ENCODE results near the gene GCM1. TPM values are rescaled to one million over a fixed set of nuclear protein-coding genes. Genes with fewer than 3 reads are reported as not detected.

Gene GCM1
- total RNA-seq, 2 experiments from 2014 or later: 0.11 TPM

GRCh38 chr6:53112871-53113270 is 35.8 kb downstream of the GCM1 start:
- H3K9me3 Mint-ChIP-seq: no peaks in the 10 kb centered on the region
- no peak overlapping the region for H3K4me3 Mint-ChIP-seq
- H3K27ac Mint-ChIP-seq: peak overlapping the region; percentile 44
- DNase-seq (no peak), ATAC-seq (ENCODE audit: low read depth) (no peak)
- H3K27me3 Mint-ChIP-seq: peaks cover 7% of the 10 kb centered on the region
- no peaks in the 10 kb centered on the region for H3K36me3 Mint-ChIP-seq
- POLR2A ChIA-PET: interaction anchor here (1.1 kb wide), 1 partner anchor 47 kb away, joined by 3 read pairs; the partner anchor contains the start of gene FBXO9
- peaks cover 21% of the 10 kb centered on the region for H3K4me1 Mint-ChIP-seq

- POLR2A ChIA-PET: interaction anchor here (1.1 kb wide), 1 partner anchor 47 kb away, joined by 3 read pairs; the partner anchor contains the start of gene FBXO9
- H3K4me3 Mint-ChIP-seq: peak overlapping the region; percentile 31
- no peaks in the 10 kb centered on the region for H3K9me3 Mint-ChIP-seq
- H3K36me3 Mint-ChIP-seq: no peaks in the 10 kb centered on the region
- peak overlapping the region; percentile 38 for H3K27ac Mint-ChIP-seq
- DNase-seq (no peak), ATAC-seq (ENCODE audit: low read depth) (peak; percentile 84)
- peaks cover 21% of the 10 kb centered on the region for H3K4me1 Mint-ChIP-seq
- peaks cover 7% of the 10 kb centered on the region for H3K27me3 Mint-ChIP-seq
Observed at GRCh38 chr6:53112404-53112803, 36.2 kb downstream of the GCM1 start.

GRCh38 chr6:53111865-53112264 is 36.8 kb downstream of the GCM1 start:
- DNase-seq: no peak
- H3K9me3 Mint-ChIP-seq: no peaks in the 10 kb centered on the region
- H3K27me3 Mint-ChIP-seq: peaks cover 4% of the 10 kb centered on the region
- H3K36me3 Mint-ChIP-seq: no peaks in the 10 kb centered on the region
- no peak overlapping the region for H3K4me3 Mint-ChIP-seq
- ATAC-seq (ENCODE audit: low read depth): no peak
- POLR2A ChIA-PET: interaction anchor here (1.1 kb wide), 1 partner anchor 46 kb away, joined by 3 read pairs; the partner anchor contains the start of gene FBXO9
- H3K27ac Mint-ChIP-seq: no peak overlapping the region
- peaks cover 21% of the 10 kb centered on the region for H3K4me1 Mint-ChIP-seq

- POLR2A ChIA-PET: no interaction called here
- DNase-seq (no peak), ATAC-seq (ENCODE audit: low read depth) (peak; percentile 27)
- no peak overlapping the region for H3K4me3 Mint-ChIP-seq
- H3K36me3 Mint-ChIP-seq: no peaks in the 10 kb centered on the region
- H3K27me3 Mint-ChIP-seq: peaks cover 4% of the 10 kb centered on the region
- peaks cover 21% of the 10 kb centered on the region for H3K4me1 Mint-ChIP-seq
- no peaks in the 10 kb centered on the region for H3K9me3 Mint-ChIP-seq
- H3K27ac Mint-ChIP-seq: no peak overlapping the region
Observed at GRCh38 chr6:53109612-53110011, 39.0 kb downstream of the GCM1 start.

- no peaks in the 10 kb centered on the region for H3K9me3 Mint-ChIP-seq
- H3K4me3 Mint-ChIP-seq: no peak overlapping the region
- POLR2A ChIA-PET: no interaction called here
- peaks cover 4% of the 10 kb centered on the region for H3K36me3 Mint-ChIP-seq
- H3K27me3 Mint-ChIP-seq: no peaks in the 10 kb centered on the region
- ATAC-seq (ENCODE audit: low read depth): no peak
- DNase-seq: no peak
- no peak overlapping the region for H3K27ac Mint-ChIP-seq
- H3K4me1 Mint-ChIP-seq: peaks cover 12% of the 10 kb centered on the region
Observed at GRCh38 chr6:53107091-53107490, 41.5 kb downstream of the GCM1 start.

GRCh38 chr6:53104916-53105315 is 43.7 kb downstream of the GCM1 start:
- POLR2A ChIA-PET: no interaction called here
- peaks cover 6% of the 10 kb centered on the region for H3K4me1 Mint-ChIP-seq
- peaks cover 4% of the 10 kb centered on the region for H3K36me3 Mint-ChIP-seq
- no peak overlapping the region for H3K4me3 Mint-ChIP-seq
- DNase-seq (no peak), ATAC-seq (ENCODE audit: low read depth) (no peak)
- no peaks in the 10 kb centered on the region for H3K9me3 Mint-ChIP-seq
- no peak overlapping the region for H3K27ac Mint-ChIP-seq
- H3K27me3 Mint-ChIP-seq: no peaks in the 10 kb centered on the region

GRCh38 chr6:53103993-53104675 is 44.5 kb downstream of the GCM1 start:
- H3K4me3 Mint-ChIP-seq: no peak overlapping the region
- H3K27me3 Mint-ChIP-seq: no peaks in the 10 kb centered on the region
- no peaks in the 10 kb centered on the region for H3K4me1 Mint-ChIP-seq
- DNase-seq (no peak), ATAC-seq (ENCODE audit: low read depth) (no peak)
- no peak overlapping the region for H3K27ac Mint-ChIP-seq
- POLR2A ChIA-PET: no interaction called here
- H3K9me3 Mint-ChIP-seq: no peaks in the 10 kb centered on the region
- H3K36me3 Mint-ChIP-seq: peaks cover 4% of the 10 kb centered on the region

GRCh38 chr6:53101006-53101405 is 47.6 kb downstream of the GCM1 start:
- Mint-ChIP-seq H3K4me3 (no peak overlapping the region), H3K36me3 (peaks cover 16% of the 10 kb centered on the region), H3K9me3 (no peaks in the 10 kb centered on the region), H3K4me1 (no peaks in the 10 kb centered on the region), H3K27me3 (no peaks in the 10 kb centered on the region), H3K27ac (no peak overlapping the region)
- ATAC-seq (ENCODE audit: low read depth) (no peak), DNase-seq (no peak)
- POLR2A ChIA-PET: no interaction called here

- Mint-ChIP-seq H3K36me3 (peaks cover 17% of the 10 kb centered on the region), H3K27ac (no peak overlapping the region), H3K4me3 (no peak overlapping the region), H3K4me1 (no peaks in the 10 kb centered on the region), H3K9me3 (no peaks in the 10 kb centered on the region), H3K27me3 (no peaks in the 10 kb centered on the region)
- POLR2A ChIA-PET: no interaction called here
- no peak for ATAC-seq (ENCODE audit: low read depth)
- DNase-seq: no peak
Observed at GRCh38 chr6:53100561-53100960, 48.1 kb downstream of the GCM1 start.

GRCh38 chr6:53095716-53096115 is 52.9 kb downstream of the GCM1 start:
- ATAC-seq (ENCODE audit: low read depth) (no peak), DNase-seq (no peak)
- Mint-ChIP-seq H3K27ac (no peak overlapping the region), H3K36me3 (peaks cover 28% of the 10 kb centered on the region), H3K4me3 (no peak overlapping the region), H3K27me3 (no peaks in the 10 kb centered on the region), H3K4me1 (peaks cover 4% of the 10 kb centered on the region), H3K9me3 (no peaks in the 10 kb centered on the region)
- POLR2A ChIA-PET: interaction anchor here (0.6 kb wide), 1 partner anchor 75 kb away, joined by 5 read pairs; no protein-coding TSS in a partner anchor

- H3K4me1 Mint-ChIP-seq: peaks cover 4% of the 10 kb centered on the region
- peaks cover 29% of the 10 kb centered on the region for H3K36me3 Mint-ChIP-seq
- POLR2A ChIA-PET: interaction anchor here (0.6 kb wide), 1 partner anchor 75 kb away, joined by 5 read pairs; no protein-coding TSS in a partner anchor
- no peak overlapping the region for H3K4me3 Mint-ChIP-seq
- no peak for DNase-seq
- no peaks in the 10 kb centered on the region for H3K27me3 Mint-ChIP-seq
- H3K9me3 Mint-ChIP-seq: no peaks in the 10 kb centered on the region
- no peak for ATAC-seq (ENCODE audit: low read depth)
- H3K27ac Mint-ChIP-seq: no peak overlapping the region
Observed at GRCh38 chr6:53095270-53095669, 53.4 kb downstream of the GCM1 start.

GRCh38 chr6:53090576-53090975 is 58.1 kb downstream of the GCM1 start:
- peaks cover 7% of the 10 kb centered on the region for H3K4me1 Mint-ChIP-seq
- ATAC-seq (ENCODE audit: low read depth) (no peak), DNase-seq (no peak)
- H3K27ac Mint-ChIP-seq: no peak overlapping the region
- no peak overlapping the region for H3K4me3 Mint-ChIP-seq
- POLR2A ChIA-PET: no interaction called here
- H3K36me3 Mint-ChIP-seq: peaks cover 28% of the 10 kb centered on the region
- no peaks in the 10 kb centered on the region for H3K9me3 Mint-ChIP-seq
- no peaks in the 10 kb centered on the region for H3K27me3 Mint-ChIP-seq

GRCh38 chr6:53089948-53090347 is 58.7 kb downstream of the GCM1 start:
- H3K36me3 Mint-ChIP-seq: peaks cover 25% of the 10 kb centered on the region
- no peak overlapping the region for H3K4me3 Mint-ChIP-seq
- H3K27ac Mint-ChIP-seq: no peak overlapping the region
- H3K4me1 Mint-ChIP-seq: peaks cover 7% of the 10 kb centered on the region
- no peaks in the 10 kb centered on the region for H3K9me3 Mint-ChIP-seq
- no peaks in the 10 kb centered on the region for H3K27me3 Mint-ChIP-seq
- DNase-seq (no peak), ATAC-seq (ENCODE audit: low read depth) (no peak)
- POLR2A ChIA-PET: no interaction called here

GRCh38 chr6:53086302-53086701 is 62.3 kb downstream of the GCM1 start:
- H3K27me3 Mint-ChIP-seq: no peaks in the 10 kb centered on the region
- ATAC-seq (ENCODE audit: low read depth) (no peak), DNase-seq (no peak)
- no peaks in the 10 kb centered on the region for H3K9me3 Mint-ChIP-seq
- peaks cover 21% of the 10 kb centered on the region for H3K36me3 Mint-ChIP-seq
- no peak overlapping the region for H3K4me3 Mint-ChIP-seq
- POLR2A ChIA-PET: no interaction called here
- H3K27ac Mint-ChIP-seq: no peak overlapping the region
- H3K4me1 Mint-ChIP-seq: peaks cover 3% of the 10 kb centered on the region
